GM18508 (cell line): ENCODE results near the gene UNC13A.

Experiments
- ATAC-seq: cut with Tn5 transposase; IDR thresholded peaks from one replicate; pipeline ENCODE4 v1.9.1; 2021; ENCODE audit warnings: moderate number of reproducible peaks; ENCODE audit not compliant: insufficient read depth, unreplicated experiment

The UNC13A gene

GRCh38 chr19:17711851-17712250, 23.7 kb upstream of the UNC13A start:
- ATAC-seq: no peak

- no peak for ATAC-seq
Observed at GRCh38 chr19:17706750-17707181, 18.6 kb upstream of the UNC13A start.

DNA sequence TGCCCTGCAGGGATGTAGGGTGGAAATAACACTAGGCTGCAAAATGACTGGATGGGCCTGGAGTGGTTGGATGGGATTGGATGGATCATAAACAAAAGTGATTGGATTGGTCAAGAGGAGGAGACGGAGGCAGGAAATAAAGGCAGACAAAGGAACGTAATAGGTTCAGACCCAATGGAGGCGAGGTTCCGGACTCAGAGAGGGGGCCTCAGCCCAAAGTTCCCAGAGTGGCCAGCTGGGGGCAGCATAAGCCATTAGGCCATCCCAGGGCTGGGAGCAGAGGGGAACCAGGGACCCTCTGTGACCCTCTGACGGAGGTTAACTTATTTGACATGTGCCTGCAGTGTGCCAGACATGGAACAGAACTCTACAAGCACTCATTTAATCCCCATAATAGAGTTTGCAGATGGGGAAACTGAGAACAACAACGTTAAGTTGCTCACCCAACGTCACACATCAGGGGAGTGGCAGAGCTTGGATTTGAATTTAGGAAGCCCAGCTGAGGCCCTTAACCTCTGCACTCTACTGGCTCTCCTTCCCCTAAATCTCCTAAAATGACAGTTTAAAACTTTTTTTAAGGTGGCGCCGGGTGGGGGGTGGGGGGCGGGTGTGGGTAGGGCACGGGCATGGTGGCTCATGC, 15.8 kb upstream of the UNC13A start:
- ATAC-seq: no peak

DNA sequence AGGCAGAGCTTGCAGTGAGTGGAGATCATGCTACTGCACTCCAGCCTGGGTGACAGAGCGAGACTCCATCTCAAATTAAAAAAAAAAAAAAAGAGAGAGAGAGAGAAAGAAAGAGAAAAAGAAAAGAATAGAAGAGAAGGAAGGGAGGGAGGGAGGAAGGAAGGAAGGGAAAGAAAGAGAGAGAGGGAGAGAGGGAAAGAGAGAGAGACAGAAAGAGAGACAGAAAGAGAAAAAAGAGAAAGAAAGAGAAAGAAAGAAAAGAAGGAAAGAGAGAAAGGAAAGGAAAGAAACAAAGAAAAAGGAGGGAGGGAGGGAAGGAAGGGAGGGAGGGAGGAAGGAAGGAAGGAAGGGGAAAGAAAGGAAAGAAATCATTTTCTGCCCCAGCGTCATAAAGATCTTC, 7.0 kb upstream of the UNC13A start:
- ATAC-seq: no peak

DNA sequence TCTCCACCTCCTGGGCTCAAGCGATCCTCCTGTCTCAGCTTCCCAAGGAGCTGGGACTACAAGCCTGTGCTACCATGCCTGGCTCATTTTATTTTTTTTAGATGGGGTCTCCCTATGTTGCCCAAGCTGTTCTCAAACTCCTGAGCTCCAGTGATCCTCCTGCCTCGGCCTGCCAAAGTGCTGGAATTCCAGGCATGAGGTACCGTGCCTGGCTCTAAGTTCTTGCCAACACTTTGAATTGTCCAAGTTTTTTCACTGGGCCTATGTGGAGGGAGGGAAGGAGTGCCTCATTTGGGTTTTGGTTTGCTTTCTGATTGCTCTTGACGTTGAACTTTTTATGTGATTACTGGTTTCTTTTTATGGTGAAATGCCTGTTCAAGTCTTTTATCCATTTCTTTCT, 4.4 kb upstream of the UNC13A start:
- ATAC-seq: no peak

GRCh38 chr19:17688853-17689595, 870 bp upstream of the UNC13A start:
- ATAC-seq: no peak

DNA sequence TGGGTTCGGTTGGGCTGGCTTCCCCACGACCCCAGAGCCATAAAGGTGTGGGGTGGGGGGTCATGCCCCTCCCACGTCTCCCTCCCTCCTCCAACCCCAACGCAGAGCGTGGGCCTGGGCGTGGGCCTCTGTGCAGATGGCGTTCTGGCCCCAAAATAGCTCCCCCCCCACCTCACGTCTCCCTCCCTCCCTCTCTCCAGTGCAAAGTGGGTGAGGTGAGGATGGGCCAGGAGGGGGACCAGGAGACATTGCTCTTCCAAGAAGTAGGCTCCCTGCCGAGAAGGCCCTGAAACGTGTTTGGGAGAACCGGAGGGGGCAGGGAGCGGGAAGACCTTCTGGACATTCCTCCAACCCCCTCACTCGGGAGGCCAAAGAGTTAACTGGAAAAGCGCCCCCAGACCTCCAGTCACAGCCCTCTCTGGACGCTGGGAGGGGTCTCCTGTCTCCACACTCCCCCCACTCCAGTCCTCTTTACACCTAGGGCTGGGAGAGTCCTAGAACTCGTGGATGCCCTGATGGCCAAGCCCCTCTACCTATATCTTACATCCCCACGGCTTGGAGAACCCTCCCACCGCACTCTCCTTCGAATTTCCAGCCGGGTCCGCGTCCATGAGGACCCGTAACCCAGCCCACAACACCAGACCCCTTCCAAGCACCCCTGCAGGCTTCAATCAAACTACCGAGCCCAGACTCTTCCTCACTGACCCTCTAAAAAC, 855 bp downstream of the UNC13A start:
- no peak for ATAC-seq

- no peak for ATAC-seq
Observed at GRCh38 chr19:17686592-17687024, 1.5 kb downstream of the UNC13A start.

DNA sequence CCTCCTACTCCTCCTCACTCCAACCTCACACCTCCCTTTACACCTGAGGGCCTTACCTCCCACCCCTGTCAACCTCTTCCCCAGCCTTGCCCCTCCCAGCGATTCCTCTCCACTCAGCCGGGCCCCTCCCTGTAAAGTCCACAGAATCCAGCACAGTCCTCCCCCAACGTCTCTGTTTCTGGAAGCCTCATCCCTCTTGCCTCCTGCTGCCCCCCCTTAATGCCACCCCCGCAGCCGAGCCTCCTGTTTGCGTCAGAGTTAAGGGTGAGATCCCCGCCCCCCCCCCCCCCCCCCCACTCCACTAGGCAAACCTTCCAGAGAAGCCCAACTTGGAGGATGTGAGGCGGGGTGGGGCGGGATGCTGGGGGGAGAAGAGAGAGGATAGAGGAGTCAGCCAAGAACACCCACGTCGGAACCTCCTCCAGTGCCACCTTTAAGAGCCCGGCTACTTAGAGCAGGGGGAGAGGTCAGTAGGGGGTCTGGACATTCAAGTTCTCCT, 2.1 kb downstream of the UNC13A start:
- ATAC-seq: no peak

DNA sequence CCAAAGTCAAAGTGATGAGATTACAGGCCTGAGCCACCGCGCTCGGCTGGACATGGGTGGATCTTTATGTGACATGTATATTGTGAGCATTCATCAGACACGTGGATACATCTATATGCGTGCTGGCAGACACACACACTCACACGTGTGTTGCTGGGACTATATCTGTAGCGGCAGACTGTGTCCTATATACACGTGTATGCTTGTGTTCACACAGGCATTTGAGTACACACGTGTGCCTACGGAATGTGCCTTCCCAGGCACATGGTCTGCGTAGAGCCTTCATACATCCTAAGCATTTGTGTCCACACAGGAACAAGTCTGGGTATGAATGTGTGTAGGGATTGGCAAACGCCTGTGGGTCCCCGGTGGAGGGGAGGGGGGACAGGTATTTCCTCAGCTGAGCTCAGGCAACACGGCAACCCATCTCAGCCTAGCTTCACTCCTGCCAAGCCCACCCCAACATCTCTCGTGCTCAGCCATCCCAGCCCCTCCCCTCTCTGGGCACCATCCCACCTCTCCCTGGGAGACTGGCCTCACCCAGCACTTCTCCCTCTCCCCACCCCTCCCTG, 2.6 kb downstream of the UNC13A start:
- no peak for ATAC-seq

- no peak for ATAC-seq
Observed at GRCh38 chr19:17684256-17684655, 3.9 kb downstream of the UNC13A start.

DNA sequence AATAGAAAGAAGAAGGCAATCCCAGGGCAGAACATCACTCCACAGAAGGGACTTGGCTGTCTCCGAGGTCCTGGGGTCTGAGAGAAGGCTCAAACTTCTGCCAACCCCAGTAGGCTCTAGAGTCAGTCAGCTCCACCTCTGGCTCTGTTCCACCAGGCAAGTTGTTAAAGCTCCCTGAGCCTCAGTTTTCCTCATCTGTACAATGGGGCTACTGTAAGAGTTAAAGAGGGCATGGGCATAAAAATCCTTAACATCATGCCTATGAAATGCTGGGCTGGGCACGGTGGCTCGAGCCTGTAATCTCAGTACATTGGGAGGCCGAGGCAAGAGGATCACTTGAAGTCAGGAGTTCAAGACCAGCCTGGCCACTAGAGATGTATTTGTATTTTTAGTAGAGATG, 5.1 kb downstream of the UNC13A start:
- no peak for ATAC-seq

GRCh38 chr19:17682273-17682672, 5.9 kb downstream of the UNC13A start:
- ATAC-seq: no peak

DNA sequence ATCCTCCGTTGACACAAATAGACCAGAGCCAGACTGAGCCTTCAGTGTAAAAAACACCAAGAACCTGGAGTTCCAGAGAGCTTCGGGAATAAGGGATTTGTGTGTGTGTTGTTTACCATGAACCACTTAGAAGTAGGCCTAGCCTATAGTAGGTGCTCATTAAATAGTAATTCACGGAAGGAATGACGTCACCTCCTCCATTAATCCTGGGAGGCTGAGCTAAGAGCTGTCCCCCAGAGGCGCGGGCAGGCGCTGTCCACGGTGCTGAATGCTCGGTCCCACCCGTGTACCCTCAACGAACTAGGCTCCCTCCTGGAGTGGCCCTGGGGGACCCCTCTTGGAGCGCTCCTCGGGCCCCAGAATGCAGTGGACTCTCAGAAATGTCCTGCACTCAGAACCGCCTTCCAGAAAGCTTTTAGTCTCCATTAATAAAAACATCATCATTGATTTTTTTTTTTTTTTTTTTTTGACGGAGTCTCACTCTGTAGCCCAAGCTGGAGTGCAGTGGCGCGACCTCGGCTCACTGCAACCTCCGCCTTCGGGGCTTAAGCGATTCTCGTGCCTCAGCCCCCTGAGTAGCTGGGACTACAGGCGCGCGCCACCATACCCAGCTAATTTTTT, 6.5 kb downstream of the UNC13A start:
- ATAC-seq: no peak

- no peak for ATAC-seq
Observed at GRCh38 chr19:17680230-17680722, 7.9 kb downstream of the UNC13A start.

DNA sequence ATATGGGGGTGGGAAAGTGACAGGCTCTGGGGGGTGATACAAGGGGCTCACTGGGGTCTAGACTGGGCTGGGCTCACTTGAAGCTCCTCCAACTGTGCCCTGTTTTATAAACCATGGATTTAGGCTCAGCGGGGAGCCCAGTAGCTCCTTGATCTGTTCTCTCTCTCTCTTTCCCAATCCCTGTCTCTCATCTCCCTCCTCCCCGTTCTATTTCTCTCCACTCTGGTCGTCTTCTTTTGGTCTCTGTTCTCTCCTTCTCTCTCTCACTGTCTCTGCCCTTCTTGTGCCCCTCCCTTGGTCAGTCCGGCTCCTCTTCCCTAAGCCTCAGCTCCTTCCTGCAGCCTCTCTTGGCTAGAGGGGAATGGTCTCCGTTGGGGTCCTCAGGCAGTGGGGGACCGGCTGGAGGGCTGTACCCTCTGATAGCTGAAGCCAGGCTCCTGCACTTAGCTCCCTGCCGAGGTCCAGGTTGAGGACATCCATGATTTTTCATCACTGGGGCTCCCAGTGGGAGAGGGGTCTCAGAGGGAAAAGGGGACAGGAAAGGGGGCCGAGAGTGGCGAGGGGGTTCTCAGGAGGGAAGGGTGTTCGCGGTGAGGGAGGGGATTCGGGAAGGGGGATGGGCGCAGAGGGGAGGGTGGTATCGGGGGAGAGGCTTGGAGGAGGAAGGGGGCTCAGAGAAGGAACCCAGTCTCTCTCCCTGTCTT, 8.5 kb downstream of the UNC13A start:
- no peak for ATAC-seq

DNA sequence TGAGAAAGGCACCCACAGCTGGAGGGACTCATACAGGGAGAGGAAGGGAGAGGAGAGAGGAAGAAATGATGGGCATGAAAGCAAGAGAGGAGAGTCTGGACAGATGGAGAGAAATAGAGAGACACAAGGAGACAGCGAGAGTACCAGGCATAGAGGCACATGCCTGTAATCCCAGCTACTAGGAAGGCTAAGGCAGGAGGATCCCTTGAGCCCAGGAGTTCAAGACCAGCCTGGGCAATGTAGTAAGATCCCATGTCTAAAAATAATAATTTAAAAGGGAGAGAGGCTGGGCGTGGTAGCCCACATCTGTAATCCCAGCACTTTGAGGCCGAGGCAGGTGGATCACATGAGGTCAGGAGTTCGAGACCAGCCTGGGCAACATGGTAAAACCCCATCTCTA, 9.3 kb downstream of the UNC13A start:
- ATAC-seq: no peak

- ATAC-seq: no peak
Observed at GRCh38 chr19:17677002-17677401, 11.2 kb downstream of the UNC13A start.

- ATAC-seq: no peak
Observed at GRCh38 chr19:17676295-17676694, 11.9 kb downstream of the UNC13A start.
